Fibroblast of skin of right biceps (primary cell): ENCODE measurements around the gene SERPIND1.
A peak's percentile ranks its signal among the peaks of the same experiment; 100 is the strongest.

Source experiments
- DNase-seq: peaks from one replicate; pipeline ENCODE4 v3.0.0-alpha.2; 2013

Gene SERPIND1

GRCh38 chr22:20793748-20794649 is 20.1 kb downstream of the SERPIND1 start:
- no peak for DNase-seq

GRCh38 chr22:20794650-20795413 is 20.9 kb downstream of the SERPIND1 start:
- DNase-seq = no peak

GRCh38 chr22:20796731-20797130 is 22.8 kb downstream of the SERPIND1 start:
- DNase-seq = no peak

- no peak for DNase-seq
Observed at GRCh38 chr22:20798218-20798617, 24.3 kb downstream of the SERPIND1 start.

GRCh38 chr22:20798974-20799373 is 25.1 kb downstream of the SERPIND1 start:
- DNase-seq = no peak

GRCh38 chr22:20799449-20799848 is 25.5 kb downstream of the SERPIND1 start:
- no peak for DNase-seq

- no peak for DNase-seq
Observed at GRCh38 chr22:20802452-20802851, 28.5 kb downstream of the SERPIND1 start.

GRCh38 chr22:20802922-20803553 is 29.1 kb downstream of the SERPIND1 start:
- no peak for DNase-seq

GRCh38 chr22:20803696-20804324 is 29.9 kb downstream of the SERPIND1 start:
- peak; percentile 39 for DNase-seq

GRCh38 chr22:20804650-20805049 is 30.7 kb downstream of the SERPIND1 start:
- no peak for DNase-seq

- DNase-seq = peak; percentile 57
Observed at GRCh38 chr22:20805972-20806471, 32.1 kb downstream of the SERPIND1 start.

- peak; percentile 94 for DNase-seq
Observed at GRCh38 chr22:20807315-20807752, 33.4 kb downstream of the SERPIND1 start.

GRCh38 chr22:20808844-20809243 is 34.9 kb downstream of the SERPIND1 start:
- no peak for DNase-seq

- DNase-seq = no peak
Observed at GRCh38 chr22:20809538-20810185, 35.7 kb downstream of the SERPIND1 start.

- DNase-seq = no peak
Observed at GRCh38 chr22:20810645-20811044, 36.7 kb downstream of the SERPIND1 start.

GRCh38 chr22:20811171-20811570 is 37.3 kb downstream of the SERPIND1 start:
- no peak for DNase-seq

- no peak for DNase-seq
Observed at GRCh38 chr22:20811971-20812660, 38.2 kb downstream of the SERPIND1 start.

GRCh38 chr22:20813056-20813455 is 39.1 kb downstream of the SERPIND1 start:
- DNase-seq = no peak

- DNase-seq = no peak
Observed at GRCh38 chr22:20814221-20814808, 40.4 kb downstream of the SERPIND1 start.

- no peak for DNase-seq
Observed at GRCh38 chr22:20815477-20816050, 41.7 kb downstream of the SERPIND1 start.

- DNase-seq = no peak
Observed at GRCh38 chr22:20816559-20816958, 42.6 kb downstream of the SERPIND1 start.
